Stomach (tissue), 4 donors: ENCODE results near the gene RPRD1A.
"Not testable (repeated sequence)": the region's sequence is repeated elsewhere in the genome, so short reads cannot be mapped to it uniquely, and the experiment has no call there.

ENCODE experiments used
- CTCF ChIP-seq, 7 experiments: fragments of 450-650 bp in 4 of 7; fragments of 200-600 bp in 3 of 7; sonication (generic) in 3 of 7; IDR thresholded peaks; one replicate each; pipeline ENCODE4 v1.5.1; 2016 to 2019; ENCODE audit warnings: antibody characterized with exemption in 7 of 7, control low read depth in 2 of 7, mild to moderate bottlenecking in 1 of 7
- POLR2A ChIP-seq, 4 donors: fragments of 450-650 bp; IDR thresholded peaks; one replicate each; pipeline ENCODE4 v1.6.1; 2016; ENCODE audit warnings: antibody characterized with exemption in 4 of 4, control low read depth in 2 of 4, mild to moderate bottlenecking in 1 of 4, moderate library complexity in 1 of 4

- not testable (repeated sequence) for TF ChIP-seq CTCF, POLR2A (IDR thresholded peaks at IDR 0.05)
Measured at GRCh38 chr18:36077764-36078163, 10.4 kb upstream of the RPRD1A start.
